ENCODE results near the gene FILIP1L. TPM values are rescaled to one million over a fixed set of nuclear protein-coding genes. Genes with fewer than 3 reads are reported as not detected.

FILIP1L gene
- total and polyA plus RNA-seq, 2 of the 8 experiments (the other 6 are each of a cell fraction or from before 2014, with no cell fraction given): 0.06 to 0.09 TPM

- TF ChIP-seq CHD7 (IDR thresholded peaks at IDR 0.05; ENCODE audit: insufficient replicate concordance, low read length) (no peak), JUND (IDR thresholded peaks at IDR 0.05; ENCODE audit: low read length) (no peak), CBX8 (IDR thresholded peaks at IDR 0.05; ENCODE audit: borderline replicate concordance, low read depth, low read length) (no peak), SIN3A (conservative IDR thresholded peaks at IDR 0.05 in 1 of 2, IDR thresholded peaks at IDR 0.05 in 1 of 2; ENCODE audit: low read depth in 1 of 2, low read length in 2 of 2) (no peak), MAX (IDR thresholded peaks at IDR 0.05) (no peak), EZH2 (IDR thresholded peaks at IDR 0.05; ENCODE audit: low read depth, low read length, severe bottlenecking) (no peak), RBBP5 (IDR thresholded peaks at IDR 0.05; ENCODE audit: borderline replicate concordance, low read depth, low read length) (no peak)
These were observed 257.7 kb downstream of the FILIP1L start (continued) for GRCh38 chr3:99856437-99857220.

All from H1 (cell line).